ENCODE results near the gene CNNM3.

CNNM3 gene

GRCh38 chr2:96838345-96839292 is 22.6 kb downstream of the CNNM3 start:
- in situ Hi-C loops (cut with MboI; ENCODE audit: low sequenced_read_pairs): no loop called here

DNA sequence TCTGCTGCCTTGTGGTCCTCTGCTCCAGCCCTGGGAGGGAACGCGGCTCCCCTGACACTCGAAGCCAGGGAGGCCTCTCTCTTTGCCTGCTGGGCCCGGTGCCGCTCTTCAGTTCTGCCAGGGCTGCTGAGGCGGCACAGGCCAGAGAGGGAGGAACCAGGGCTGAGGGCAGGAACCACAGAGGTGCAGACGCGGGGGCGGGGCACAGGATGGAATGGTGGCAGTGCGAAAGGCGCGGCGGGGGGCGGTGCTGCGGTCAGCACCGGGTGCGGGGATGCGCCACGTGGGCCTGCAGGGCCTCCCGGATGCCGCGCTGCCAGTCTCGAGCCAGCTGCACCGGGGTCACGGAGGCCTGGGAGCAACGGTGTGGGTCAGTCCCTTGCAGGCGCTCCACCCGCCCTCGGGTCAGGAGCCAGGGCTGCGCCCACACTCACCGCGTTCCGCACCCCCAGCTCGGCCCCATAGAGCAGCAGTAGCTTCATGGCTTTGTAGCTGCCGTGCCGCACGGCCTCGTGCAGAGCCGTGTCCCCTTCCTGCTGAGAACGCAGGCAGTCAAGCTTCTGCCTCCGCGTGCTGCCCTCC is 23.3 kb downstream of the CNNM3 start:
- in situ Hi-C loops (cut with MboI; ENCODE audit: low sequenced_read_pairs): no loop called here

DNA sequence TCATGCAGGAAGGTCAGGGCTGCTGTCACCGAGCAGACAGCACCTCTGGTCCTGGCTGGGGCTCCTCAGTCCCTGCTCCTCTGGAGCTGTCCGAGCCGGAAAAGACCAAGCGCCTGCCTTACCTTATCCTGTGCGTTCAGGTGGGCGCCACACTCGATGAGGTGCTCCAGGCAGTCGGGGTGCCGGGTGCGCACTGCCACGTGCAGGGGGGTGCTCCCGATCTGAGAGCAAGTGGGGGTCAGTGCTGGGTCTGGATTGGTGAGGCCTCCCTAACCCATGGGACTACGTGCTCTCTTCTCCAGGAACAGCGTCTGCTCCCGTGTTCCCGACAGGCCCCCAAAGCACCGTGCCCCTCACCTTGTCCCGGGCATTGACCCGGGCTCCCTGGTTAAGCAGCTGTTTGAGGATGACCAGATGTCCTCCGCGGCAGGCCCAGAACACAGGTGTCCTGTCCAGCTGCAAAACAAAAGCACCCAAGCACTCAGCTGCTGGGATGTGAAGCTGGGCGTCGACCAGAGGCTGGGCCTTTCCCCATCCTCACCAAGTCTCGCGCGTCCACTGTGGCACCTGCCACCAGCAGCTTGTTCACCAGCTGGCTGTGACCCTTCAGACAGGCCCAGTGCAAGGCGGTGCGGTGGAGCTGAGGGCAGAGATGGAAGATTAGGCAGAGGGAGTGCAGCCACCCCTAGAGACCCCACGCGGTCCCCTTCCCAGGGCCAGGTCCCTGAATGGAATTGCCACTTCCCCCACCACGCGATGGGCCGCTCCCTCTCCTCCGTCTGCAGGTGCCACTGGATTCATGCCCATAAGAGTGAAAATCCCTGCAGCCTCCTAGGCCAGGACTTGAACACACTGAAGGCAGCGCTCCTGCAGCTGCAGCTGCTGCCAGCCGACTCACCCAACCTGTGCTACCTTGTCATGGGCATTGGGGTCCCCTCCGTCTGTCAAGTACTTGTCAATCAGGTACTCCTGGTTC is 24.1 kb downstream of the CNNM3 start:
- in situ Hi-C loops (cut with MboI; ENCODE audit: low sequenced_read_pairs): no loop called here

GRCh38 chr2:96841701-96842495 is 25.8 kb downstream of the CNNM3 start:
- in situ Hi-C loops (cut with MboI; ENCODE audit: low sequenced_read_pairs): no loop called here

DNA sequence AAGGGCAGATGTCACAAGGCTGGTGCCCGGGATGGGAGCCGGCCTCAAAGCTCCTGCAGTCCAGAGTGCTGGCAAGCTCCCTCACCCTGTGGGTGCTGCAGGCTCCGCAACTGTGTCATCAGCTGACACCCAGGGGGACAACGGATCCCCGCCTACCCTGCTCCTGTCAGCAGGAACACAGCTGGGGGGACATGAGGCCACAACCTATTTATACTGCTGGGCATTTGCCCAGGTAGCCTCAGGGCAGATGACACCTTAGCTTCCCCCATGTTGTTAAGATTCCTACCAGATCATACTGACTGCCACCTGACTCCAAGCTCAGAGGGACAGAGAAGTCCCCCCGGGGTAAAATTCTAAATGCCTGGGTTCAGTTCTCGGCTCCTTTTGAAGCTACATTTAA is 26.5 kb downstream of the CNNM3 start:
- in situ Hi-C loops (cut with MboI; ENCODE audit: low sequenced_read_pairs): no loop called here

- in situ Hi-C loops (cut with MboI; ENCODE audit: low sequenced_read_pairs): no loop called here
Measured at GRCh38 chr2:96843538-96844268, 27.6 kb downstream of the CNNM3 start, which contains the start of gene ANKRD23. TSS of gene ANKRD23 (minus strand) at chr2:96844021. CDS start at chr2:96843992, 29 bp downstream.

DNA sequence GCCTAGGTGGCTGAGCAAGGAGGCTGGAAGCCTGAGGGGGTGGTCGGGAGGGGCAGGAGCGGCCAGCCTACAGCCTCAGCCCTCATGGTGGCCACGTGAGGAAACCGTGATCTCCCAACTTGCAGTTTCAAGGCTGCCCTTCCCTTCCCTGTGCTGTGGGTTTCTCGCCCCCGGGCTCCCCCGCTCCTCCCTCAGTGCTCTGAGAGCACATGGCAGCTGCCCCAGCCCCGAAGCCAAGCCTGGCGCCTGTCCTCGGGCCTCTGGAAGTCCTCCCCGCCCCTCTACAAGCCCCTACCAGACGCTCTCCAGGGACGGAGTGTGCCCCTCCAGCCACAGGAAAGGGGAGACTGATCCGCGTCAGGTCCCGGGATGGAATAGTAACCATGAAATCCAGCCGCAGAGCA is 28.3 kb downstream of the CNNM3 start:
- in situ Hi-C loops (cut with MboI; ENCODE audit: low sequenced_read_pairs): no loop called here

- in situ Hi-C loops (cut with MboI; ENCODE audit: low sequenced_read_pairs): no loop called here
Measured at GRCh38 chr2:96846825-96847224, 30.8 kb downstream of the CNNM3 start.

DNA sequence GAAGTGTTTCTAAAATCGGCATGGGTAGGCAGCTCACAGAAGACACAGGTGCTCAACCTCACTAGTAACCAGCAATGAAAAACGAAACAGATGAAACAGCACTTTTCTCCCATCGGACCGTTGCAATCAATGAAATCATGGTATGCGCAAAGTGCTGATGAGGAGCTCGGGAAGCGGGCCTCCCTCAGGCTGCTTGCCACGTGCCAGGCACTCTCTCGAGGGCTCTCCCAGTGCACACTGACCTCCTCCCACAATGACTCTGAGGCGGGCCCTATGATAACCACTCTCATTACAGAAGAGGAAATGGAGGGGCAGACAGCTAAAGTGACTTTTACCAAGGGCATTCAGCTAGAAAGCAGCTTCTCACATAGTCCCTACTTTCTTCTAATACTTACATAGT is 31.5 kb downstream of the CNNM3 start:
- in situ Hi-C loops (cut with MboI; ENCODE audit: low sequenced_read_pairs): no loop called here

- in situ Hi-C loops (cut with MboI; ENCODE audit: low sequenced_read_pairs): no loop called here
Measured at GRCh38 chr2:96848264-96848663, 32.2 kb downstream of the CNNM3 start.

DNA sequence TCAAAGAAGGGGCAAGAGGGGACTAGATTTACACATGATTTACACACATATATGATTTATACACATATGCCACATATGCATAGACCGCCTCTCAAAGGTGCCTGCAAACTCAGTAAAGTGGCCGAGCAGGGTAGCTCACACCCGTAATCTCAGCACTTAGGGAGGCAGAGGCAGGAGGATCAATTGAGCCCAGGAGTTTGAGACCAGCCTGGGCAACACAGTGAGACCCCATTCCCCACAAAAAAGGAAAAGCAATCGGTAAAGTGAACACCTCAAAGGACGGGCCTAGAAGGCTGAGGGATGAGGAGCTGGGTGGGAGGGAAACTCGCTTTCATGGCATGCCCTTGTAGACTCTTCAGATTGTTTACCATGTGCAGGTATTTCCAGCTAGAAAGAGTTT is 36.6 kb downstream of the CNNM3 start:
- in situ Hi-C loops (cut with MboI; ENCODE audit: low sequenced_read_pairs): no loop called here

DNA sequence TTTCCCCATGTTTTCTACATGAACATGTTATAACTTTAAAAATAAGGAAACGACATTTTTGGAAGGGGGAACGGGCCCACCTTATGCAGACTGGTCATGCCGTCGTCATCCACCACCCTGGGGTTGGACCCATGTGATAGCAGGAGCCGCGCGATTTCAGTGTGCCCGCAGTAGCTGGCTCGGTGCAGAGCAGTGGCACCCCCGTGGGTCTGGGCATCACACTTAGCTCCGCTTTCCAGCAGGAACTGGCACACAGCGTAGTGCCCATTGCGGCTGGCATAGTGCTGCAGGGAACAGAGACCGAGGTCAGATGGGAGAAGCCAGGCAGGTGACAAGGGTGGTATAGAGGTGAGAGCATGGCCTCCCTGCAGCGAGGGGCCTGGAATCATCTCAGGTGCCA is 37.3 kb downstream of the CNNM3 start:
- in situ Hi-C loops (cut with MboI; ENCODE audit: low sequenced_read_pairs): no loop called here

- in situ Hi-C loops (cut with MboI; ENCODE audit: low sequenced_read_pairs): no loop called here
Measured at GRCh38 chr2:96856776-96857666, 41.0 kb downstream of the CNNM3 start.

DNA sequence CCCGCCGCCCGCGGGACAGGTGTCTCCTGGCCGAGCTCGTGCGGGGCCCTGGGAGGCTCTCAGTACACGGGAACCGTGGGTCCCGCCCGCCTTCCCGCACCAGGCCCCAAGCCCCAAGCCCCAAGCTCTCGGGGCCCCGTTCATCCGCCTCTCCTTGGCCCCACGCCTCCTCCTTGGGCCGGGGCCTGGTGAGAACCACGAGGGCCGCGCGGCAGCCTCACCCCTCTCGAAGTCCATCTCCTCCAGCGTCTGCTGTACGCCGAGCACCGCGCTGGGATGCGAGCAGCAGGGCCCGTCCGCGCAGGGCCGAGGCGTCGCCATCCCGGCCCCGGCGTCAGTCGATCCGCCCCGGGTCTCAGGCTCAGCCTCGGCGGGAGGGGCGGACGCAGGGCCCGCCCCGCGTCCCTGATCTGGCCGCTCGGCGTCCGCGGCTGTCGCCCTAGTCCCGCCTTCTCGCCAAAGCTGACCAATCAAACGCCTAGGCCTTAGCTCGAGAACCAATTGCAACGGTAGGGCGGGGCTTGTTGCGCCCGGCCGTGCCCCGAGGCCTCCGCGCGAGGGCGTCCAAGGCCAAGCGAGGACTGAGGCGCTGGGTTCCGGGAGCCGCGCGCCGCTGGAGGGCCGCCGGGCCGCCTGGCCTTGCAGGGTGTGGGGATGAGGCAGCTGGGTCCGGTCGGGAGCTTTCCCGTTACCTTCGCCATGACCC is 41.8 kb downstream of the CNNM3 start, which contains the start of gene ANKRD39:
Gene ANKRD39, minus strand, starts transcription at position 350 of the 706 bp plus-strand sequence. Its CDS starts 29 bp downstream, at position 321.
- in situ Hi-C loops (cut with MboI; ENCODE audit: low sequenced_read_pairs): no loop called here

DNA sequence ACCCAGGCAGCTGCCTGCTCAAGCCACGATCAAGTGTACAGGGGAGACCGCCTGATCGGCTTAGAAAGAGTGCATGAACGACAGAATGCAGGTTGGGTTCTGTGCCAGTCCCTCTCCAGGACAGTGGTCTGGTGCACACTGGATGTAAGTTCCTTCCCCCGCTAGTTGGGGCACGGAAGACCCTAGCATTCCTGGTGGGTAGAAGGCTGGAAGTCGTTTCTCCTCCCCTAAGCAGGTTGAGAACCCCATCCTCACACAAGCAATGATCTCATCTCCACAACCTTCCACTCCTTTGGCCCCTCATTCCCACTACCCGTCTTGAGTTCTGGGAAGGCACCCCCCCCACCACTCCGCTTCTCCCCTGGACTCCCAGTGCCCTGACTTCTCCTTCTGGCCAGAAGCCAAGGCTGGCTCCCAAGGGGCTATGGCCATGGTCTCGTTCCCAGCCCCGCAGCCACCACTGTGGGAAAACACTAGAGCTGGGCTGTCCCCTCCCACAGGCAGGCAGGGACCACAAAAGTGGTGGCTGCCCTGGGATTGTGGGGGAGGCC is 43.1 kb downstream of the CNNM3 start:
- in situ Hi-C loops (cut with MboI; ENCODE audit: low sequenced_read_pairs): no loop called here

DNA sequence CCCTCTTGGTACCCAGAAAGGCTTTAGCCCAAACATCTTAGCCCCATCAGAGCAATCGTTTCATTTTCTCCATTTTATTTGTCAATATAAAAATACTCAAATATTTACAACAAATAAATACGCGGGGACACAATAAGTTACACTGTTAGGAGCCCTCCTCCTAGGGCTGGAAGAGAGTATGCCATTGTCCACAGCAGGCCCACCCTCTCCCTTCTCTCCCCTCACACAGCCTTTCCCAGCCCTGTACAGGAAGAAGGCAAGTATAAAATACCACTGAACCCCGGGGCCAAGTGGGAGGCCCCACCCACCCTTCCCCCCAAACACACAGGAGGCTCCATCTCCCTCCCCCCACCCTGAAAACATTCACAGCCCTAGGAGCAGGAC is 43.6 kb downstream of the CNNM3 start:
- in situ Hi-C loops (cut with MboI; ENCODE audit: low sequenced_read_pairs): no loop called here

All from hTERT RPE-1 (cell line).